Mammary epithelial cell (primary cell): ENCODE results near the gene CST1.

ENCODE experiments used
- CTCF ChIP-seq, 2 donors: IDR thresholded peaks in 1 of 2; conservative IDR thresholded peaks in 1 of 2; 2 replicates each; pipeline ENCODE4 v1.5.1; 2011 to 2012; ENCODE audit warnings: inconsistent platforms in 2 of 2, low read length in 2 of 2, mild to moderate bottlenecking in 2 of 2, control low read depth in 1 of 2, low read depth in 1 of 2; ENCODE audit not compliant: insufficient read depth in 1 of 2; ENCODE audit errors: extremely low read depth in 1 of 2
- EZH2 ChIP-seq: IDR thresholded peaks from 2 replicates; pipeline ENCODE4 v1.6.1; 2012; ENCODE audit warnings: low read length, inconsistent platforms, borderline replicate concordance

- TF ChIP-seq CTCF (conservative IDR thresholded peaks at IDR 0.05 in 1 of 2, IDR thresholded peaks at IDR 0.05 in 1 of 2; ENCODE audit: extremely low read depth in 1 of 2, insufficient read depth in 1 of 2, low read depth in 1 of 2, low read length in 2 of 2) (peak; percentile 50 to 67), EZH2 (no peak)
These were observed 31.7 kb upstream of the CST1 start for GRCh38 chr20:23782366-23782983.
